PC-3 (cell line): ENCODE data around the gene COL4A5.

Experiments used
- CTCF ChIP-seq: fragments of 300-600 bp; sonication (generic); conservative IDR thresholded peaks from 2 replicates; pipeline ENCODE4 v1.5.1; 2017; ENCODE audit warnings: antibody characterized with exemption, low read depth, mild to moderate bottlenecking, low read length
- EZH2 ChIP-seq: fragments of 300-600 bp; sonication (generic); IDR thresholded peaks from one replicate; pipeline ENCODE4 v1.6.1; 2017; ENCODE audit warnings: antibody characterized with exemption, mild to moderate bottlenecking, low read length; ENCODE audit not compliant: unreplicated experiment
- EZH2phosphoT487 ChIP-seq: fragments of 300-600 bp; sonication (generic); IDR thresholded peaks from 2 replicates; pipeline ENCODE4 v1.6.1; 2018; ENCODE audit warnings: mild to moderate bottlenecking, antibody characterized with exemption, low read length, borderline replicate concordance

GRCh38 chrX:108417257-108417656 is 22.4 kb upstream of the COL4A5 start:
- TF ChIP-seq CTCF (no peak), EZH2 (no peak), EZH2phosphoT487 (no peak)
